Middle frontal gyrus (tissue), 1 donor: ENCODE results near the gene CNTLN.
"Not testable (repeated sequence)": the region's sequence is repeated elsewhere in the genome, so short reads cannot be mapped to it uniquely, and the experiment has no call there.

Experiments
- DNase-seq: peaks from one replicate; pipeline ENCODE4 v3.0.0-alpha.2; 2015; ENCODE audit warnings: low spot score; ENCODE audit errors: extremely low spot score

Gene CNTLN

DNA sequence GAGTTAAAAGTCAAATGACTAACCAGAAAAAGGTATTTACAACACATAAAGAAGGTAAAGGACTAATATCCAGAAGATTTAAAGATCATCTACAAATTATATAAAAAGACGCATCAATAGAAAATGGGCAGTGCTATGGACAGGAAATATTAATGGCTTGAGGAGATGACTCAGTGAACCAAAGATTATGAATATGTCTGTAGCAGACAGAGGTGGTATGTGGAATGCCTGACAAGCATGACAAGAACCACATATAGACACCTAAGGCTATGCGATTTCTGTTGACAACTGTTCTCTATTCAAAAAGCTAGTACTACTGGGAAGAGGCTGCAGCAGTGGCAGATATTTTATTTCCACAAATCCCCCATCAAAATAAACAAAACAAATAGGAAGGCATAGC, 267.0 kb downstream of the CNTLN start:
- DNase-seq: no peak

DNA sequence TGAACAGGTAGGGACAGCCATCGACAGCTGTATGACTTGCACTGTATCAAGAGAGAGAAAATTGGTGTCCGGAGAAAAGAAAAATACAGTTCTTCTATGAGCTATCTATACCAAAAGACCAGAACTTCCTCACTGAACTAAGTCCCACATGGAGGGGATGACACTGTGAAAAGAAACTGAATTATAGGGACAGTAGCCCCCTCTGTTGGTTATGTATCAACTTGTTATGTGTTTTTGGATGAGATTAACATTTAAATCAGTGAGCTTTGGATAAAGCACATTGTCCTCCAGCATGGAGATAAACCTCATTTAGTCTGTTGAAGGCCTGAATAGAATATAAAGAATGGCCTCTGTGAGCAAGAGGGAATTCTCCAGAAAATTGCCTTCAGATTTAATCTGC, 267.5 kb downstream of the CNTLN start:
- DNase-seq: no peak

DNA sequence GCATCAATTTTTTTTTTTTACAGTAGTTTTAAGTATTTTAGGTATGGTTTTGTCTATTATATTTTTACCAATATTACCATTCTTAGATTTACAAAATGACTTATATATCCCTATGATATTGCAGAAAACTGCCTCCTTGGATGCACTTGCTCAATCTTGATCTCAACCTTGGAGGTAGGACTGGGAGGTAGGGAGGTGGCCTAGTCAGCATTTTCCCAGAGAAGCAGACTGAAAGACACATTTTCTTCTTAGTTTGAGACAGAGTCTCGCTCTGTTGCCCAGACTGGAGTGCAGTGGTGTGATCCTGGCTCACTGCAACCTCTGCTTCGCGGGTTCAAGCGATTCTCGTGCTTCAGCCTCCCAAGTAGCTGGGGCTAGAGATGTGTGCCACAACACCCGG, 268.7 kb downstream of the CNTLN start:
- DNase-seq: no peak

DNA sequence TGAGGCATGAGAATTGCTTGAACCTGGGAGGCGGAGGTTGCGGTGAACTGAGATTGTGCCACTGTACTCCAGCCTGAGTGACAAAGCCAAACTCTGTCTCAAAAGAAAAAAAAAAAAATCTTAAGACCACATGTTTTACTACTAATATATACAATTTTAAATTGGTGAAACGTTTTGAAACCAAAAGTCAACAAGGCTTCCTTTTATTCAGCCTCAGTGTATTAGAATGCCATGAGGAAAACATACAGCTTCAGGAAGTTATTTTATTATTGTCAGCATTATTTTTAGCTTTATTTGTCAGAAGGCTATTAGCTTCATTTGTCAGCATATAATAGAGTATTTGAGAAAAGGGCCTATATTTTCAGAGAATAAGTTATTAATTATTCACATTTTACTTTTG, 280.1 kb downstream of the CNTLN start:
- no peak for DNase-seq

DNA sequence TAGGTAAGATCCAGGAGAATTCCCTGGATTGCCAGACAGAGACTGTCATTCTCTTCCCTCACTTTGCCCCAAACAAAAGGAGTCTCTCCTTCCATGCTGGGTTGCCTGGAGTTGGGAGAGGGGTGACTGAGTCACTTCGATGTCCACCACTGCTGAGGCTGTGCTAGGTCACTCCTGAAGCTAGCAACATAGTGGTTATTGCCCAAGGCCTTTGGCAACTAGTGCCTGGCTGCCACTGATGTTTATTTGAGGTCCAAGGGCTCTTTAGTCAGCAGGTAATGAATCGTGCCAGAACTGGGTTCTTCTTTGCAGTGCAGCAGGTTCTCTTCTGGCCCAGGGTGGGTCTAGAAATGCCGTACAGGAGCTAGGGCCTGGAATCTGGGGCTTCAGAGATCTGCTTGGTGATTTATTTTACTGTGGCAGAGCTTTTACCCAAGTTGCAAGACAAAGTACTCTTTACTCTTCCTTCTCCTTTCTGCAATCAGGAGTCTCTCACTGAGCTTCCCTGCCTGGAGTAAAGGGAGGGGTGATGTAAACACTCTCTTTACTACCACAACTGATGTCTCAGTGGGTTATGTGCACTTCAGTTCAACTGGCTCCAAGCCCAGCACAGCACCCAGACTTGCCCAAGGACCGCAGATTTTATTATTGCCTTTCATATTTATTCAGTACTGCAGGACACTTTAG, 288.3 kb downstream of the CNTLN start:
- no peak for DNase-seq

DNA sequence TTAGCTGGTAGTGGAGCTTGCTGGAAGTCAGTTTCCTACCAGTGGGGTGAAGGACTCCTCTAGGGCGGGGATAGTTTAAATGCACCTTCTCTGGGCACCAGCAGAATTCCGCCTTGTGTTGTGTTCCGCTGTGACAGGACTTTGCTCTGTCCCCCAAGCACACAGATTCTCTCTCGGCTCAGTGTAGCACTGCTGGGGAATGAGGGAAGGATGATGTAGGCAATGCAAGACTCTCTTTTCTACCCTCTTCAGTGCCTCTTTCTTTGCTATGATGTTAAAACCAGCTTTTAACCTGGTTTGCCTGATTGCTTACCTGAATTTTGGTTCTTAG, 288.8 kb downstream of the CNTLN start:
- DNase-seq: no peak

DNA sequence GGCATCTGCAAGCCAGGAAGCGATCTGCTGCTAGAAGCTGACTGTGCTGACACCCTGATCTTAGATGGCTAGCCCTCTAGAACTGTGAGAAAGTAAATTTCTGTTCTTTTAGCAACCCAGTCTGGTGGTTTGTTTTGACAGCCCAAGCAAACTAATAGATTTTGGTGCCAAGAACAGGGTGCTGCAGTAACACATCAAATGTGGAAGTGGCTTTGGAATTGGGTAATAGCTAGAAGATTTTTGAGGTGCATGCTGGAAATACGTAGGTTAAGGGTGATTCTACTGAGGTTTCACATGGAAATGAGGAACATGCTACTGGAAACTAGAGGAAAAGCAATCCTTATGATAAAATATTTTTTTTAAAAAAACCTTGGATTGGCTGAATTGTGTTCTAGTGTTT, 290.5 kb downstream of the CNTLN start:
- no peak for DNase-seq

DNA sequence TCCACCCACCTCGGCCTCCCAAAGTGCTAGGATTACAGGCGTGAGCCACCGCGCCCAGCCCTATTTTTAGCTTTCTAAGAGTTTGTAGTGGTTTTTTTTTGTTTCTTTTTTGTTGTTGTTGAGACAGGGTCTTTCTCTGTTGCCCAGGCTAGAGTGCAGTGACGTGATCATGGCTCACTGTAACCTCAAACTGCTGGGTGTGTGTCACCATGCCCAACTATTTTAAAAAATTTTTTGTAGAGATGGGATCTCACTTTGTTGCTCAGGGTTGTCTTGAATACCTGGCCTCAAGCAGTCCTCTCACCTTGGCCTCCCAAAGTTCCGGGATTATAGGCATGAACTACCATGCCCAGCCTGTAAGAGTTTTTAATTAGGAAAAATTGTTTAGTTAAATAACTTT, 298.7 kb downstream of the CNTLN start:
- DNase-seq: no peak

DNA sequence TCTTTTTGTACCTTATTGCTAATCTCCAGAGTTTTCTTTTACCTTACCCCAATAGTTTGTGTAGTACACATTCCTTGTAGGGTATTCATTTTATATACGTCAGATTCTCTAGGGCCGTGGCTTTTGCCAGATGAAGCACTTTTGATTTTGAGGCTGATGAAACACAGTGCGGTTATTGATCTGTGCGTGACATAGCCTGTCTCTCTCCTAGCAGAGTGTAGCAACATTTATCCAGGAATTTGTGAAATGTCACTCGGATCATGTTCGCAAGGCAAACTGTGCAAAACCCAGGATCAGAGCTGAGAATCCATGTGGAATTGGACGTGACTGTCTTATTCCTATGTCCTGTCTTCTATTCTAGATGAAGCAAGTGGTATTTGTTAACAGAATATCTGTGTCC, 302.0 kb downstream of the CNTLN start:
- DNase-seq: no peak

DNA sequence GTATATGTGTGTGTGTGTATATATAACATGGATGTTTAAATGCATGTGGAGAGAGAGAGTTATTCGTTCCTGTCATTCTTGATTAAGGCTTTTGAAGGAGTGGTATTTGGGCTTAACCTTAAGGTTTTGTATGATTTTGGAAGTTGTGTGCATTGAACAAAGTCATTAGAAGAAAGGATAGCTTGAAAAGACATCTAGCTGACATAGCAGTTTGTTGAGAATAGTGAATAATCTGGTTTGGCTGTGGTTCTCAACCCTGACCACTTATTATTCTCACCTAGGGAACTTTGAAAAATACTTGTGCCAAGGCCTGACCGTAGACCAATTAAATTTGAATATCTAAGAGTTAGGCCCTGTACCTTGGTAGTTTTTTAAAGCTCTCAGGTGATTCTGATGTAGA, 303.0 kb downstream of the CNTLN start:
- DNase-seq: no peak

DNA sequence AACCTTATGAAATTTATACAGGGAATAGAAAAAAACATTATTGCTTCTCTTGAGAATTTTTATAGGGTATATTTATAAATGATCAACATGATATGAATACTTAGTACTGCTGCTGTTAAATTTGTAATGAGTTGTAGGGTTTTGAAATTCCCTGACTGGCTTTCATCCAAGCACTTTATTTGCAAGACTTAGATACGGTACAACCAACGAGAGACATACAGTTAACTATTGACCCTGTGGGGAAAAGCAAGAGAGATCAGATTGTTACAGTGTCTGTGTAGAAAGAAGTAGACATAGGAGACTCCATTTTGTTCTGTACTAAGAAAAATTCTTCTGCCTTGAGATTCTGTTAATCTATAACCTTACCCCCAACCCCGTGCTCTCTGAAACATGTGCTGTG, 310.3 kb downstream of the CNTLN start:
- DNase-seq: not testable (repeated sequence)

DNA sequence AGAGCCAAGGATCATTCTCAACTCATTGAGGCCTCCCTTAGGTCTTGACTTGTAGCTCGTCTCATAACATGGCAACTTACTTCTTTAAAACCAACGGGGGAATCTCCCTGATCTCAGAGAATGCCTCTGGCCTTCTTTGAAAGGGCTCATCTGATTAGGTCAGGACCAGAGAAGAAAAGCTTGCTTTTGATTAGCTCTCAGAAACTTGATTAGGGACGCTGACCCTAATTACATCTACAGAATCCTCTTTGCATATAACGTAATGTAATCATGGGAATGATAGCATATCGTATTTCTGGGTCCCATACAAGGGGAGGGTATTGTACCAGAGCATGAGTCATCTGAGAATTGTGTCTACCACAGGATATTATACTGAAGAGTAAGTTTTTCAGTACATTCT, 318.9 kb downstream of the CNTLN start:
- DNase-seq: no peak

DNA sequence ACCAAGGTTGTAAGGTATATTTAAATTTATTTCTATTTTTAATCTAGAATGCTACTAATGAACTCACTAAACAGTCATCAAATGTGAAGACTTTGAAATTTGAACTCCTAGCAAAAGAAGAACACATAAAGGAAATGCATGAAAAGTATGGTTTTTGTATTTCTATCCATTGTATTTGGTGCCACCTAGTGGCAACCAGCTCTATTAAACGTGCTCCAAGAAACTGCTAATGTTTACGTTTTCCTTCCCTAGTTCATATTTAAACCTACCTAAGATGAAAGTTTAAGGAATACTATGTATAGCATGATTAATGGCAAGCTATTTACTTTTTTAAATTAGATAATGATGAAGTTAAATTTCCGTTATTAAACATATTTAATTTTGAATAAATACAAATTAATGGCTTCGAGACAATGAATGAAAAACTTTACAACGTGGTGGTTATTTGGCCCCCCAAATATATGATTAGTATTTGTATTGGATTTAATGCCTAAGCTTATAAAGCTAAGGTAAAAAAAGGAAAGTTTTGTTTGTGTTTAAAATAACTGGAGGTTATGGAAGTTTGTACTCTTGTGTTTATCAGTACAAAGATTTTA, 328.1 kb downstream of the CNTLN start:
- DNase-seq: peak; percentile 43

DNA sequence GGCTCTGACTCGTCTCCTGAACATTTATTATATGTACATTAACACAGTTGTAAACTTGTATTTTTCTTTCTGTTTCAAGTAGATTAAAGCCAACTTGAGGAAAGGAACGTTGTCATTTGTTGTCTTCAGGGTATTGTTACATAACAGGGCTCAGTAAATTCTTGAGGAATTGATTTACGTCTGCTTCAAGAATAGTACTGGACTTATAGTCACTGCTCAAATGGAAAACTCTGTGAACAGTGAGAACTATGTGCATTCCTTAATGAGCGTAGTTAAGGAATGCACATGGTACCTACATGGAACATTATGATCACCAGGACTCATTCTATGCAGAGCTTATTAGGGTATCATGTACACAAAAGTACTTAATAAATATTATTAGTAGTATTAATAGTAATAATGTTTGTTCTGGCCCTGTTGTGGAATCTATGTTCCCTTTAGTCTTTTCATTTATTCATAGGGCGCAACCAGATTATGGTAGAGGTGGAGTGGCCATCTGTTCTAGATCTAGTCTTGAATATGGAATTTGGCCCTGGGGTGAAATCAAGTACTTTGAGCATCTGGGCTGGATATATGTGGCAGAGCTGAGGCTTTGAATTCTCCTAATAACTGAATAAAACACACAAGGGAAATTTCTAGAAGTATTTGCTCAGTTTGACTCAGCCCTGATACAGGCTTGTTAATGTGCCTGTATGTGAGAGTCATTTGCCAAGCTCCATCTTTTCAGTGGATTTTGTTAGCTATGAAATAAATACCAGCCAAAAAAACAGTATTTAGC, 335.4 kb downstream of the CNTLN start:
- no peak for DNase-seq

DNA sequence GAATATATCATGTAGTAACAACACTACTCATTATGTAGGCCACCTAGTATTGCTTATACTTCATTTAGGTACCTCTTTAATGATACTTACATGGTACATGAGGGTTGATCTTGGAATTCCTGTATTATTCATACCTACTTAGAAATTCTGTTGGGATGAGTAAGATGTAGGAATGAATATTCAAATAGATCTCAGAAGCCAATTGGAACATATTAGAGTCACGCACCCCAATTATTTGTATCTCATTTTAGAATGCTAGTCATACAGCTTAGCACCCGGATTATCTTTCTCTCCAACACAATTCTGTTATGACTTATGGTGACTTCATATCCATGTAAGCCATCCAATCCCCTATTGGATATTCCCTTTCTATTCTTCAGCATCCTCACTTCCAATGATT, 337.3 kb downstream of the CNTLN start:
- DNase-seq: no peak

DNA sequence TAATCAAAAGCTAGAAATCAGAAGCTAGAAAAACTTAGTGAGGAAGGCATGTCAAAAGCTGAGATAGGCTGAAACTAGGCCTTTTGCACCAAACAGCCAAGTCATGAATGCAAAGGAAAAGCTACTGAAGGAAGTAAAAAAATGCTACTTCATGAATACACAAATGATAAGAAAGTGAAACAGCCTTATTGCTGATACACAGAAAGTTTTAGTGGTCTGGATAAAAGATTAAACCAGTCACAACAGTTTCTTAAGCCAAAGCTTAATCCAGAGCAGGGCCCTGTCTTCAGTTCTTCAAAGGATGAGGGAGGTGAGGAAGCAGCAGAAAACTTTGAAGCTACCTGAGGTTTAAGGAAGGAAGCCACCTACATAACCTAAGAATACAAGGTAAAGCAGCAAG, 341.6 kb downstream of the CNTLN start:
- no peak for DNase-seq

DNA sequence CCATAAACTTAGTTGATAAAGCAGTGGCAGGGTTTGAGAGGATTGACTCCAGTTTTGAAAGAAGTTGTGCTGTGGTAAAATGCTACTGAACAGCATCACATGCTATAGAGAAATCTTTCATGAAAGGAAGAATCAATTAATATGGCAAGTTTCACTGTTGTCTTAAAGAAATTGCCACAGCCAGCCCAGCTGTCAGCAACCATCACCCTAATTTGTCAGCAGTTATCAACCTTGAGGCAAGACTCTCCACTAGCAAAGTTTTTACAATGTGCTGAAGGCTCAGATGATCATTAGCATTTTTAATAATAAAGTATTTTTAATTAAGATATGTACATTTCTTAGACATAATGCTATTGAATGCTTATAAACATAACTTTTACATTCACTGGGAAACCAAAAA, 343.0 kb downstream of the CNTLN start:
- DNase-seq: no peak

DNA sequence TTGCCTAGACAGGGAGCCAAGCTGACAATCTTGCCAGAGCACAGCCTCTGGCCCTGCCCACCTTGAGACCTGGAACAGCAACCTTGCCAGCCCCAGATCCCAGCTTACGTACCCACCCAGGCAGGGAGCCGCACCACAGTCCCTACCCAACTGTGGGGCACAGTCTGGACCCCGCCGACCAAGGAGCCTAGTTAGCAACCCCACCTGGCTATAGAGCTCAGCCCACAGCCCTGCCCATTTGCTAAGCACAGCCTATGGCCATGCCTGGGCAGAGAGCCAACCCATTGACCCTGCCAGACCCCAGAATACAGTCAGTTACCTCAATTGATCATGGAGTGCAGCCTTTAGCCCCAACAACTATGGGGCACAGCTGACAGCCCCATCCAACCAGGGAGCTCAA, 346.1 kb downstream of the CNTLN start:
- DNase-seq: no peak

DNA sequence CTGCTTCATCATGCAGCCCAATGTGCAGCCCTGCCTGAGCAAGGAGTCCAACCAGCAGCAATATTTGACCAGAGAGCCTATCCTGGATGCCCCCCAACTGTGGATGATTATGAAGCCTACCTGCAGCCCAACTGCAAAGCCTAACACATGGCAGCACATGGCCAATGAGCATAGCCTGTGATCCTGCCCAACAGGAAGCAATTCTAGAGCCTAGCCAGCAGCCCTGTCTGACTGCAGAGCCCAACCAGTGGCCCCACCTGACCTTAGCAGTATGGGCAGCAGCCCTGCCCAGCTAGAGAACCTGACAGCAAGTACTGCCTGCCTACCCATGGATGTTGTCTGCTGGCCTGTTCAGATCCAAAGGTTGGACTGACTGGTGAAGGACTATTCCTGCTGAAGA, 346.7 kb downstream of the CNTLN start:
- no peak for DNase-seq

DNA sequence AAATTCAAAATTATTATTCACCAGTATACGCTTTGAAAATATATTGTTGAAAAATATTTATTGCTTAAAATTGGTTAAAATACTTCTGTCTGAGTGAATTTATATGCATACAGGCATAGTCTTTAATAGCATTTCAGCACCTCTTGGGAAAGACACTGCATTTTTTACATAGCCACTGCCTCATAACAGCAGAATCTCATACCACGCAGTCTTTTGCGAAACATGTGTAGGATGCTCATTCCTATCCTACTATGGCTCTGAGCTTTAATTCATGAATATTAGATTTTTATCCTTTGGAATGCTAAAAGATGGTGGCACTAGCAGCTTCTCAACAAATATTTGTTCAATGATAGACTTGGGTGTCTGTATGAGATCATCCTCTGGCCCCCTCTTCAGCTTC, 350.1 kb downstream of the CNTLN start:
- no peak for DNase-seq

DNA sequence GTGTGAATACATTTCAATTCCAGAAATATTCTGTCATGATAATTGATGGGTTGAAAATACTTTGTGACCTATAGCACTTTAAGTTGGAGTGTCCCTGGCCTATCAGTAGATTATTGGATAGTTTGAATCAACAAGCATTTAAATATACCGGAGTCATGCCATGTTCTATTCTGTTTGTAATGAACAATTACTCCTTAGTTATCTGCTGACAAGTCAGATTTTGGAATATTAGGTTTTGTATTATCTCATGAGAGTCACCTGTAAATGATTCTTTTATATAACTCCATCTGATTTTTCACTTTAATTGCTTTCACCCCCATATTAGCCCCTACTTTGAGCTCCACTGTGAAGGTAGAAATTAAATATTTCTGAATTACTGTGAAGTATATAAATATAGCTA, 351.6 kb downstream of the CNTLN start:
- DNase-seq: no peak

DNA sequence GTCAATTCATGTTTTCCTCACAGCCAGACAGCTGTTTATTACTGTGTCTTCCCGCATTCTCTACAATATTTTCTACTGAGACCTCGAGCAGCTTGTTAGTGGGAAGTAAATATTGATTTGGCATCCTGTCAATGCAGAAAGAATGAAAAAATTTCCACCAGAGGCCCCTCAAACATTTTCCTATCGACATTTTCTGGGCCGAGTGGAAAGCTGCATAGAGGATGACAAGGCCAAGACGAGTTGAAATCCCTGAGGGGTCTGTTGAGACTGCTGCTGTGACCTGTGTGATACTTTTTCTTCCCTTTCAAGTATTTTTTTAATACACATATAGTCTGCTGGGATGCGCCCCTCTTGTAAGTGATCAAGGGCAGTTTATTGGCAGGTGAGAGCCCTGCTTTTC, 352.6 kb downstream of the CNTLN start:
- no peak for DNase-seq

DNA sequence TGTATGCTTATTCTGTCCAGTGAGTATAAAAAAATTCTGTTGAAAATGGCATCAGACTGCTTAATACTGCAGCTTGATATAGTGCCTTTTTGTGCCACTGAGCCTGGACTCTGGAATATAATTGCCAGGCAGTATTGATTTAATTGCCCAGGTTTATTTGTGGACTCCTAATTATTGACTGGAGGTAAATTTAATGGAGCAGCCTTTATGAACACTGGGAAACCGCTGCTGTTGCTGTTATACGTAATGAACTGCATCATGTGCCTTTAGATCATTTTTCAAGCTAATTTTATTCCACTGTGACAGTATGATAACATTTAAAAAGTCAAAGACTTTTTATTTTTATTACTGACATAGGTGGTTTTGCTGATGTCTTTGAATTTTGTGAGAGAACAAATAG, 353.8 kb downstream of the CNTLN start:
- DNase-seq: no peak
